Measurements from ENCODE around the gene C1QTNF6.

C1QTNF6 gene

GRCh38 chr22:37148031-37148651, 39.9 kb downstream of the C1QTNF6 start:
- no peak overlapping the region for H3K4me3 Mint-ChIP-seq
- peaks cover 6% of the 10 kb centered on the region for H3K9me3 Mint-ChIP-seq
- H3K27me3 Mint-ChIP-seq (ENCODE audit: low read depth), result peaks cover 30% of the 10 kb centered on the region
- H3K27ac Mint-ChIP-seq, result no peak overlapping the region
- no peaks in the 10 kb centered on the region for H3K36me3 Mint-ChIP-seq (ENCODE audit: low read depth)
- peaks cover 14% of the 10 kb centered on the region for H3K4me1 Mint-ChIP-seq
- no peak for TF ChIP-seq CTCF (IDR thresholded peaks at IDR 0.05; ENCODE audit: unreplicated experiment in 3 of 3)

GRCh38 chr22:37147186-37147990, 40.7 kb downstream of the C1QTNF6 start:
- Mint-ChIP-seq H3K27me3 (ENCODE audit: low read depth) (peaks cover 27% of the 10 kb centered on the region), H3K4me1 (peaks cover 16% of the 10 kb centered on the region), H3K36me3 (ENCODE audit: low read depth) (no peaks in the 10 kb centered on the region), H3K27ac (no peak overlapping the region), H3K4me3 (no peak overlapping the region), H3K9me3 (peaks cover 6% of the 10 kb centered on the region)
- TF ChIP-seq CTCF (IDR thresholded peaks at IDR 0.05; ENCODE audit: unreplicated experiment in 3 of 3), result no peak

- no peak overlapping the region for H3K4me3 Mint-ChIP-seq
- peaks cover 25% of the 10 kb centered on the region for H3K27me3 Mint-ChIP-seq (ENCODE audit: low read depth)
- H3K4me1 Mint-ChIP-seq, result peaks cover 16% of the 10 kb centered on the region
- no peak for TF ChIP-seq CTCF (IDR thresholded peaks at IDR 0.05; ENCODE audit: unreplicated experiment in 3 of 3)
- peaks cover 6% of the 10 kb centered on the region for H3K9me3 Mint-ChIP-seq
- no peaks in the 10 kb centered on the region for H3K36me3 Mint-ChIP-seq (ENCODE audit: low read depth)
- H3K27ac Mint-ChIP-seq, result peak overlapping the region in 1 of 3 experiments; percentile 38
Observed at GRCh38 chr22:37146507-37147180, 41.4 kb downstream of the C1QTNF6 start.

- no peak overlapping the region for H3K4me3 Mint-ChIP-seq
- H3K9me3 Mint-ChIP-seq, result peaks cover 3% of the 10 kb centered on the region
- peaks cover 16% of the 10 kb centered on the region for H3K4me1 Mint-ChIP-seq
- no peak for TF ChIP-seq CTCF (IDR thresholded peaks at IDR 0.05; ENCODE audit: unreplicated experiment in 3 of 3)
- no peaks in the 10 kb centered on the region for H3K36me3 Mint-ChIP-seq (ENCODE audit: low read depth)
- H3K27me3 Mint-ChIP-seq (ENCODE audit: low read depth), result peaks cover 25% of the 10 kb centered on the region
- H3K27ac Mint-ChIP-seq, result no peak overlapping the region
Observed at GRCh38 chr22:37146051-37146385, 42.0 kb downstream of the C1QTNF6 start.

GRCh38 chr22:37145180-37146050, 42.6 kb downstream of the C1QTNF6 start:
- Mint-ChIP-seq H3K27me3 (ENCODE audit: low read depth) (peaks cover 25% of the 10 kb centered on the region), H3K4me3 (no peak overlapping the region), H3K36me3 (ENCODE audit: low read depth) (no peaks in the 10 kb centered on the region), H3K4me1 (peaks cover 16% of the 10 kb centered on the region), H3K9me3 (peaks cover 3% of the 10 kb centered on the region), H3K27ac (no peak overlapping the region)
- no peak for TF ChIP-seq CTCF (IDR thresholded peaks at IDR 0.05; ENCODE audit: unreplicated experiment in 3 of 3)
